NCI-H1417 treated with DMSO at 0.1 percent for 48 hours (cell line): Measurements from ENCODE around the gene SPOCK1.
A peak's percentile ranks its signal among the peaks of the same experiment; 100 is the strongest.

Experiments used
- DNase-seq: peaks from one replicate; lab custom pipeline; 2025; lab: John Stamatoyannopoulos, UW

SPOCK1 gene

GRCh38 chr5:137069358-137069757 is 429.8 kb downstream of the SPOCK1 start:
- DNase-seq: no peak

GRCh38 chr5:137061382-137061781 is 437.7 kb downstream of the SPOCK1 start:
- DNase-seq: no peak

GRCh38 chr5:137058089-137058488 is 441.0 kb downstream of the SPOCK1 start:
- no peak for DNase-seq

- no peak for DNase-seq
These were observed 442.4 kb downstream of the SPOCK1 start for GRCh38 chr5:137056676-137057075.

GRCh38 chr5:137055271-137055872 is 443.8 kb downstream of the SPOCK1 start:
- no peak for DNase-seq

- DNase-seq: no peak
These were observed 444.3 kb downstream of the SPOCK1 start for GRCh38 chr5:137054792-137055191.

- DNase-seq: no peak
These were observed 444.8 kb downstream of the SPOCK1 start for GRCh38 chr5:137054335-137054734.

GRCh38 chr5:137051161-137051560 is 448.0 kb downstream of the SPOCK1 start:
- DNase-seq: no peak

- DNase-seq: no peak
These were observed 458.3 kb downstream of the SPOCK1 start for GRCh38 chr5:137040641-137041340.

GRCh38 chr5:137040024-137040423 is 459.1 kb downstream of the SPOCK1 start:
- DNase-seq: no peak

GRCh38 chr5:137037848-137038247 is 461.3 kb downstream of the SPOCK1 start:
- no peak for DNase-seq

- peak; percentile 3 for DNase-seq
These were observed 462.5 kb downstream of the SPOCK1 start for GRCh38 chr5:137036640-137037039.

- no peak for DNase-seq
These were observed 463.6 kb downstream of the SPOCK1 start for GRCh38 chr5:137035480-137035878.

GRCh38 chr5:137034764-137035479 is 464.2 kb downstream of the SPOCK1 start:
- DNase-seq: no peak

- DNase-seq: no peak
These were observed 464.9 kb downstream of the SPOCK1 start for GRCh38 chr5:137034213-137034612.

- DNase-seq: no peak
These were observed 466.2 kb downstream of the SPOCK1 start for GRCh38 chr5:137032929-137033328.

- no peak for DNase-seq
These were observed 471.4 kb downstream of the SPOCK1 start for GRCh38 chr5:137027758-137028157.

- no peak for DNase-seq
These were observed 472.8 kb downstream of the SPOCK1 start for GRCh38 chr5:137026296-137026695.

- DNase-seq: no peak
These were observed 475.1 kb downstream of the SPOCK1 start for GRCh38 chr5:137024044-137024443.

GRCh38 chr5:137023371-137023770 is 475.8 kb downstream of the SPOCK1 start:
- no peak for DNase-seq

- no peak for DNase-seq
These were observed 476.4 kb downstream of the SPOCK1 start for GRCh38 chr5:137022725-137023124.

- DNase-seq: no peak
These were observed 477.1 kb downstream of the SPOCK1 start for GRCh38 chr5:137022043-137022442.

- DNase-seq: no peak
These were observed 479.9 kb downstream of the SPOCK1 start for GRCh38 chr5:137019229-137019628.
